Stimulated activated CD8-positive, alpha-beta memory T cell treated with anti-CD3 and anti-CD28 coated beads, Interleukin-7, amount 100 ng/mL, for 4 hours (primary cell): ENCODE measurements around the gene TMEM17.
"Not testable (repeated sequence)": the region's sequence is repeated elsewhere in the genome, so short reads cannot be mapped to it uniquely, and the experiment has no call there.

Experiments used
- DNase-seq, 2 donors: peaks; one replicate each; pipeline ENCODE4 v3.0.0-alpha.2; 2020; ENCODE audit warnings: low read depth in 2 of 2

TMEM17 gene

GRCh38 chr2:62505750-62506420 is at the start of gene TMEM17:
Gene TMEM17 (minus strand): TSS chr2:62506195. CDS start chr2:62506129, 66 bp downstream.
- DNase-seq = peak in 1 of 2 donors; percentile 2

GRCh38 chr2:62554440-62554839 is 48.4 kb upstream of the TMEM17 start:
- no peak for DNase-seq

- no peak for DNase-seq
These were observed 44.5 kb upstream of the TMEM17 start for GRCh38 chr2:62550461-62550860.

GRCh38 chr2:62547854-62548253 is 41.9 kb upstream of the TMEM17 start:
- no peak for DNase-seq

- DNase-seq = no peak
These were observed 39.3 kb upstream of the TMEM17 start for GRCh38 chr2:62545261-62545660.

GRCh38 chr2:62540408-62541168 is 34.6 kb upstream of the TMEM17 start:
- DNase-seq = no peak

- DNase-seq = no peak
These were observed 33.8 kb upstream of the TMEM17 start for GRCh38 chr2:62539606-62540407.

GRCh38 chr2:62538756-62539155 is 32.8 kb upstream of the TMEM17 start:
- no peak for DNase-seq

GRCh38 chr2:62537814-62538213 is 31.8 kb upstream of the TMEM17 start:
- DNase-seq = no peak

GRCh38 chr2:62536873-62537547 is 31.0 kb upstream of the TMEM17 start:
- no peak for DNase-seq

- DNase-seq = not testable (repeated sequence)
These were observed 29.5 kb upstream of the TMEM17 start for GRCh38 chr2:62535521-62535920.

- no peak for DNase-seq
These were observed 25.6 kb upstream of the TMEM17 start for GRCh38 chr2:62531594-62531993.

- DNase-seq = no peak
These were observed 23.8 kb upstream of the TMEM17 start for GRCh38 chr2:62529758-62530157.

- no peak for DNase-seq
These were observed 21.6 kb upstream of the TMEM17 start for GRCh38 chr2:62527478-62528210.

- no peak for DNase-seq
These were observed 20.8 kb upstream of the TMEM17 start for GRCh38 chr2:62526531-62527381.

- no peak for DNase-seq
These were observed 19.7 kb upstream of the TMEM17 start for GRCh38 chr2:62525549-62526269.

- DNase-seq = no peak
These were observed 18.4 kb upstream of the TMEM17 start for GRCh38 chr2:62524293-62524941.

GRCh38 chr2:62521061-62521460 is 15.1 kb upstream of the TMEM17 start:
- DNase-seq = not testable (repeated sequence)

- DNase-seq = no peak
These were observed 6.4 kb upstream of the TMEM17 start for GRCh38 chr2:62512384-62512783.
